Muscle layer of colon (tissue), 2 donors: Measurements from ENCODE around the gene COQ2.
"Not testable (repeated sequence)": the region's sequence is repeated elsewhere in the genome, so short reads cannot be mapped to it uniquely, and the experiment has no call there.

Source experiments
- H3K27ac ChIP-seq: one replicate; pipeline ENCODE4 v1.7.0; 2013; ENCODE audit warnings: low read depth, mild to moderate bottlenecking, low read length, moderate library complexity
- H3K27me3 ChIP-seq, 2 donors: one replicate each; pipeline ENCODE4 v1.7.0; 2013; ENCODE audit warnings: low read length in 2 of 2, mild to moderate bottlenecking in 2 of 2; ENCODE audit not compliant: insufficient read depth in 2 of 2, control insufficient read depth in 1 of 2
- H3K36me3 ChIP-seq: one replicate; pipeline ENCODE4 v1.7.0; 2013; ENCODE audit warnings: mild to moderate bottlenecking, low read length; ENCODE audit not compliant: insufficient read depth
- H3K4me1 ChIP-seq: one replicate; pipeline ENCODE4 v1.7.0; 2013; ENCODE audit warnings: mild to moderate bottlenecking, low read length; ENCODE audit not compliant: insufficient read depth
- H3K4me3 ChIP-seq, 2 donors: one replicate each; pipeline ENCODE4 v1.7.0; 2013; ENCODE audit warnings: low read length in 2 of 2, low read depth in 1 of 2, mild to moderate bottlenecking in 1 of 2, moderate library complexity in 1 of 2
- H3K9ac ChIP-seq: one replicate; pipeline ENCODE4 v1.7.0; 2013; ENCODE audit warnings: low read length
- H3K9me3 ChIP-seq: one replicate; pipeline ENCODE4 v1.7.0; 2013; ENCODE audit warnings: mild to moderate bottlenecking, low read length
- donor health status: abdominal sarcoma.
- donor health status: Adenocarcinoma of cecum.

Gene COQ2

DNA sequence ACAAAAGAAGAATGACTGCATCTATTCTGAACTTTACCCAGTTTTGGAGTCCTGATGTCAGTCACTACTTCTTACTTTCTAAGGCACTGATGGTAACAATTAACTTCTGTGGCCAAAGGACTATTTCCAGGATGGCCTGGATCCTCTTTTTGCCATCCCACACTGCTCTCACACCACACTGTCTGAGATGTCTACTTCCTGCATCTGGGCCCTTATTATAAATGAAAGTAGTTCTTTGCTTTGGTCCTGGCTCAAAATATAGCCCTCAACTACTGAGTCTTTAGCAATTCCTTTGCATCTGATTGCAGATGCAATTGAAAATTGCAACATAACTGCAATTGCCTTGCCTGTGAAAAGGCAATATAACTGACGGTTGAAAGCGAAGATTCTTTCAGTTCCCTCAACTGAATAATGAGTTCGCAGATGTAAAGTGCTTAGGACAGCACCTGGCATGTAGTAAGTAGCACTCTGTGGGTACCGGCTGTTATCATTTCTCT lies 44.2 kb downstream of the COQ2 start:
- no peak overlapping the region for H3K27ac ChIP-seq
- no peaks in the 10 kb centered on the region for H3K36me3 ChIP-seq
- no peak overlapping the region for H3K4me3 ChIP-seq
- no peak overlapping the region for H3K9ac ChIP-seq
- H3K27me3 ChIP-seq: no peaks in the 10 kb centered on the region
- no peaks in the 10 kb centered on the region for H3K4me1 ChIP-seq
- no peaks in the 10 kb centered on the region for H3K9me3 ChIP-seq

GRCh38 chr4:83238393-83239248 lies 46.0 kb downstream of the COQ2 start:
- Histone ChIP-seq H3K27ac (no peak overlapping the region), H3K9me3 (no peaks in the 10 kb centered on the region), H3K9ac (no peak overlapping the region), H3K4me1 (no peaks in the 10 kb centered on the region), H3K4me3 (no peak overlapping the region), H3K36me3 (no peaks in the 10 kb centered on the region), H3K27me3 (no peaks in the 10 kb centered on the region)

DNA sequence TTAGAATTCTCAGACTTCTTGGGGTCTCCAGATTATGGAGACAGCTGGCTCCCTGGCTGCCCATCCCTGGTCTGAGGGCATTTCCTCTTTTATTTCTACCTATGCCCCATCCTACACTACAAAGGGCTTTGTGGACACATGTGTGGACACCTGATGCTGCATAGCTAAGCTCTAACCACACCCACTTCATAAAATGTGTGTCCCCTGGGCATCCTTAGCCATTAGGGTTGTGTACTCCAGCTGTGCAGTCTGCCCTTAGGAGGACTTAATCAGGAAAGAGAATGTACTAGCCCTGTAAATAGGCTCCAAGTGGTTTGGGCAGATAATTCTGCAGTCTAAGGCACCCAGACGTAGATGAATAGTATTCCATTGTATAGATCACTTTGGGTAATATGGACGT lies 47.0 kb downstream of the COQ2 start:
- Histone ChIP-seq H3K4me1 (no peaks in the 10 kb centered on the region), H3K4me3 (no peak overlapping the region)

GRCh38 chr4:83235645-83236133 lies 48.9 kb downstream of the COQ2 start:
- H3K27me3 ChIP-seq, H3K4me3 ChIP-seq, H3K9ac ChIP-seq, H3K4me1 ChIP-seq, H3K27ac ChIP-seq, H3K9me3 ChIP-seq, H3K36me3 ChIP-seq: not testable (repeated sequence)

More for the DNA sequence above, 47.0 kb downstream of the COQ2 start:
- Histone ChIP-seq H3K36me3 (no peaks in the 10 kb centered on the region), H3K9me3 (no peaks in the 10 kb centered on the region), H3K27ac (no peak overlapping the region), H3K27me3 (no peaks in the 10 kb centered on the region), H3K9ac (no peak overlapping the region)

DNA sequence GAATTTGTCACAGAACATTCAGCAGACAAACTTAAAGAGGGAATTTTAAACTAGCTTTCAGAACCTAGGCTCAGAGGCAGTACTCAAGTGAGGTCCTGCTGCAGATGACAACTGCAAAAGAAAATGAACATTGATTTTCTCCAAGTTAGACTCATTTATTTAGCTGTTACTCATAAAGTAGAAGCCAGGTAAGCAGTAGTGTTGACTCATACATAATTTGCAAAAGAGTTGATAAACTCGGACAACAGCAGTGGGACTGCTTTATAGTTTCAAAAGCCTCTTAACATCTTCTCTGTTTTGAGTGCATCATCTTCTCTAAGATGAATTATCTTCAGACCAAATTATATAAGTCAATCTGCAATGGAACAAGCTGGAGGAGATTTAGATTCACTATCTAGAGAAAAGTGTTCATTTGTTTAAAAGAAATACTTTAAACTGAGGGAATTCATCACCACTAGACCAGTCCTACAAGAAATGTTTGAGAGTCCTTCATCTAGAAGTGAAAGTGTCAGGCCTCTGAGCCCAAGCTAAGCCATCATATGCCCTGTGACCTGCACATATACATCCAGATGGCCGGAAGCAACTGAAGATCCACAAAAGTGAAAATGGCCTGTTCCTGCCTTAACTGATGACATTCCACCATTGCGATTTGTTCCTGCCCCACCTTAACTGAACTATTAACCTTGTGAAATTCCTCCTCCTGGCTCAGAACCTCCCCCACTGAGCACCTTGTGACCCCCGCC lies 49.5 kb downstream of the COQ2 start:
- H3K36me3 ChIP-seq: no peaks in the 10 kb centered on the region
- no peaks in the 10 kb centered on the region for H3K4me1 ChIP-seq
- H3K27me3 ChIP-seq: no peaks in the 10 kb centered on the region
- H3K9me3 ChIP-seq: no peaks in the 10 kb centered on the region
- no peak overlapping the region for H3K4me3 ChIP-seq
- H3K9ac ChIP-seq: no peak overlapping the region
- no peak overlapping the region for H3K27ac ChIP-seq

- not testable (repeated sequence) for H3K9me3 ChIP-seq, H3K27me3 ChIP-seq, H3K4me1 ChIP-seq, H3K9ac ChIP-seq, H3K36me3 ChIP-seq, H3K4me3 ChIP-seq, H3K27ac ChIP-seq
Observed at GRCh38 chr4:83234387-83234786, 50.2 kb downstream of the COQ2 start.

- Histone ChIP-seq H3K27me3 (no peaks in the 10 kb centered on the region), H3K9ac (no peak overlapping the region), H3K27ac (no peak overlapping the region)
Observed at GRCh38 chr4:83232082-83232481, 52.5 kb downstream of the COQ2 start.

DNA sequence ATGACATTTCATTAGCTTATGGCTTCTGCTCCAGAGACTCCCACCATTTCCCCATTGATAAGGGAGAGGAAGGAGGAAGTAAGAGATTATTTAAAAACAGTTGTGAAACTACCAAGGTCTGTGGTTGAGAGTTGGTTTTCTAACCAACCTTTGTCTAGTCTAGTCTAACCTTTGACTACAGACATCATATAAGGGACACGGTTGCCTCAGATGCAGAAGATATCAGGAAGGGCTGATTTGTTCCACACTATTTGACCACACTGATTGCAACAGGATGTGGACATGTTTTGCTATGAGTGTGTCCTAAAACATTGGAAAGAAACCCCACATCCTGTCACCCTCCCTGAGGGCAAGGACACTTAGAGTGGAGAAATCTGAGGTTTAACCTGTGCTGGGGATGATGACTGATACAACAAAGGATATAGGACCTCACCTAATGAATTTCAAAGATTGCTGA lies 53.0 kb downstream of the COQ2 start:
- no peak overlapping the region for H3K9ac ChIP-seq
- H3K27me3 ChIP-seq: no peaks in the 10 kb centered on the region
- no peaks in the 10 kb centered on the region for H3K36me3 ChIP-seq
- H3K27ac ChIP-seq: no peak overlapping the region
- no peaks in the 10 kb centered on the region for H3K9me3 ChIP-seq
- no peak overlapping the region for H3K4me3 ChIP-seq
- no peaks in the 10 kb centered on the region for H3K4me1 ChIP-seq

More at GRCh38 chr4:83232082-83232481, 52.5 kb downstream of the COQ2 start:
- Histone ChIP-seq H3K4me1 (no peaks in the 10 kb centered on the region), H3K9me3 (no peaks in the 10 kb centered on the region), H3K36me3 (no peaks in the 10 kb centered on the region), H3K4me3 (no peak overlapping the region)

- Histone ChIP-seq H3K9me3 (no peaks in the 10 kb centered on the region), H3K27me3 (no peaks in the 10 kb centered on the region), H3K9ac (no peak overlapping the region), H3K36me3 (no peaks in the 10 kb centered on the region), H3K4me3 (no peak overlapping the region), H3K27ac (no peak overlapping the region), H3K4me1 (no peaks in the 10 kb centered on the region)
Observed at GRCh38 chr4:83230928-83231327, 53.7 kb downstream of the COQ2 start.

- no peaks in the 10 kb centered on the region for H3K4me1 ChIP-seq
- no peaks in the 10 kb centered on the region for H3K36me3 ChIP-seq
- no peak overlapping the region for H3K27ac ChIP-seq
- H3K4me3 ChIP-seq: no peak overlapping the region
- no peaks in the 10 kb centered on the region for H3K27me3 ChIP-seq
- no peak overlapping the region for H3K9ac ChIP-seq
- H3K9me3 ChIP-seq: no peaks in the 10 kb centered on the region
Observed at GRCh38 chr4:83229791-83230190, 54.8 kb downstream of the COQ2 start.

- no peaks in the 10 kb centered on the region for H3K27me3 ChIP-seq
- no peak overlapping the region for H3K27ac ChIP-seq
- no peaks in the 10 kb centered on the region for H3K4me1 ChIP-seq
- no peak overlapping the region for H3K9ac ChIP-seq
- no peaks in the 10 kb centered on the region for H3K9me3 ChIP-seq
- H3K4me3 ChIP-seq: no peak overlapping the region
- no peaks in the 10 kb centered on the region for H3K36me3 ChIP-seq
Observed at GRCh38 chr4:83228231-83228630, 56.4 kb downstream of the COQ2 start.
